RWPE1 (cell line): ENCODE results near the gene RUFY4.

Source experiments
- CTCF ChIA-PET: fragments of 350-600 bp; sonication (Branson Sonifier 250); formaldehyde crosslinking; extraction: SDS; loops from one replicate; lab custom pipeline; 2021; lab: Yijun Ruan, JAX
- POLR2A ChIA-PET: fragments of 400-600 bp; formaldehyde crosslinking; extraction: SDS; loops from one replicate; lab custom pipeline; 2020; ENCODE audit warnings: antibody characterized with exemption; ENCODE audit not compliant: low non-redundant PET; lab: Yijun Ruan, JAX
- DNase-seq: peaks from one replicate; pipeline ENCODE4 v3.0.0; 2012; ENCODE audit warnings: low spot score
- H3K27ac ChIP-seq: fragments of 450-650 bp; 2 replicates; pipeline ENCODE4 v1.5.1; 2017
- CTCF ChIP-seq: fragments of 450-650 bp; conservative IDR thresholded peaks from 2 replicates; pipeline ENCODE4 v1.5.1; 2017; ENCODE audit warnings: low read depth, mild to moderate bottlenecking

Gene RUFY4

DNA sequence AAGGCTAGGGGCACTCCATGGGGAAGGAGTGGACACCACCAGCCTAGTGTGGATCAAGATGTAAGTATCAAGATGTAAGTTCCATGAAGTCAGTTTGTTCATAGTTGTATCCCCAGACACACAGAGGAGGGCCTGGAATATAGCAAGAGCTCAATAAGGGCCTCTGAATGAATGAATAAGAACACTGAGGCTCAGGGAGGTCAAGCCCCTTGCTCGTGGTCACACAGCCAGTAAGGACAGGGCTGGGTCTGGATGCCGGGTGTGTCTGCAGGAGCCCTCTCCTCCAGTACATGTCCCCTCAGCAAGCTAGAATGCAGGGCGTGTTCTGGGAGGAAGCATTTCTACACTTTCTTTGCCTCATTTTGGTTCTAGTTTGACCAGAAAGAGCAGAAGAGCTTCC, 2.9 kb downstream of the RUFY4 start:
- CTCF ChIA-PET, result interaction anchor here (0.6 to 1.0 kb wide), 3 partner anchors 10 to 45 kb away, joined by 3 read pairs; no protein-coding TSS in a partner anchor
- H3K27ac ChIP-seq, result no peak overlapping the region
- TF ChIP-seq CTCF, result no peak
- POLR2A ChIA-PET, result no interaction called here
- DNase-seq, result no peak

- TF ChIP-seq CTCF, result no peak
- CTCF ChIA-PET, result interaction anchor here (0.6 to 1.0 kb wide), 3 partner anchors 10 to 46 kb away, joined by 3 read pairs; no protein-coding TSS in a partner anchor
- H3K27ac ChIP-seq, result no peak overlapping the region
- POLR2A ChIA-PET, result no interaction called here
- DNase-seq, result no peak
These were observed 3.5 kb downstream of the RUFY4 start for GRCh38 chr2:218072478-218073024.

DNA sequence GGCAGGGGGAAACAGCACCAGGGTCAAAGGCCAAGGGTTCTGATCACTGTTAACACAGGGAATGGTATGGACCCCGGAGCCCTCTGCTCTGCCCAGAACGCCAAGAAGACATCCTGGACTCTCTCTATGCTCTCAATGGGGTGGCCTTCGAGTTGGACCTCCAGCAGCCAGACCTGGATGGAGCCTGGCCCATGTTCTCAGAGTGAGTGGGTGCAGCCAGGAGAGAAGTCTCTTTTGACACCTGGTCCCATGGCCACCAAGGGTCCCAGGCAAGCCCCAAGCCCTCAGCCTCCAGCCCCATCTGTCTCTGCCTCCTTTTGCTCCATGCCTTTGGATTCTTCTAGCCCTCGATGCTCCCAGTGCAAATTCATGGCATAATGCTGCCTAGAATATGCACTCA, 4.1 kb downstream of the RUFY4 start:
- TF ChIP-seq CTCF, result no peak
- POLR2A ChIA-PET, result no interaction called here
- no peak overlapping the region for H3K27ac ChIP-seq
- CTCF ChIA-PET, result interaction anchor here (0.6 kb wide), 1 partner anchor 1404 kb away, joined by 3 read pairs; no protein-coding TSS in a partner anchor
- DNase-seq, result no peak

GRCh38 chr2:218074031-218074430, 5.0 kb downstream of the RUFY4 start:
- no peak for DNase-seq
- TF ChIP-seq CTCF, result no peak
- H3K27ac ChIP-seq, result no peak overlapping the region
- CTCF ChIA-PET, result interaction anchor here (0.6 to 0.8 kb wide), 5 partner anchors 37 to 1405 kb away, joined by 3 read pairs; no protein-coding TSS in a partner anchor
- POLR2A ChIA-PET, result no interaction called here

DNA sequence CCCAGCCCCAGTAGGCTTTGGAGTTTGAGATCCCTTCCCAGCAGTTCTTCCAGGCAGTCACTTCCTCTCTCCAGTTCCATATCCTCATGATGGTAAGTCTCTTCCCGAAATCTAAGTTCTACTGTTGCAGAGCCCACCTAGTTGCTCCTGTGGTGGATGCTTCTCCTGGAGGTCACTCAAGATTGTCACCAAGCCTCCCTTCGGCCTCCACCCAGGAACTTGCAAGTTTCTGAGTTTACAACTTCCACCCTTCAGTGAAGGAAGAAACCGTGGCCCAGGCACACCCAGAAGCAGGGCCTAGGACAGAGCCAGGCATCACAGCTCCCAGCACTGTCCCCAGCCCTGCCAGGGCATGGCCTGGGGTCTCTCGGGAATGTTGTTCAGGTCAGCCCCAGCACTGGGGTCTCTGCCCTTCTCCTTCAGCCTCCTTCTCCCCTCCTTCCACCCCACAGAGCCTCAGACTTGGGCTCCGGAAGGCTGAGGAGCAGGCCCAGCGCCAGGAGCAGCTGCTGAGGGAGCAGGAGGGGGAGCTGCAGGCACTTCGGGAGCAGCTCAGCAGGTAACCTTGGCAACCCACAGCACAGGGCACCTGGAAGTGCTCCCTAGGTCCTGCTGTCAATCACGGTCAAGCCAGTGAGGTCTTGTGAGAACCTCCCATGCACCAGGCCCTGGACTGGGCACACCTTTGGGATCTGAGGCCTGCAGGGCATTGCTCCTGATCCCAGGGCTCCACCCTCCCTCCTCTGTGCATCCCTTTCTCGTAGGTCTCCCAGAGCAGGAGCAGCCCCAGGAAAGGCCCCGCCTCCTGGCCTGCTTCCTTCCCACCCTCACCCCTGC, 7.1 kb downstream of the RUFY4 start:
- no peak overlapping the region for H3K27ac ChIP-seq
- POLR2A ChIA-PET, result no interaction called here
- no peak for DNase-seq
- CTCF ChIA-PET, result interaction anchor here (0.7 to 1.4 kb wide), 2 partner anchors 158 to 287 kb away, joined by 3 to 4 read pairs; no protein-coding TSS in a partner anchor
- no peak for TF ChIP-seq CTCF

- no peak for DNase-seq
- ChIA-PET POLR2A (no interaction called here), CTCF (interaction anchor here (0.5 kb wide), 1 partner anchor 333 kb away, joined by 4 read pairs; no protein-coding TSS in a partner anchor)
- H3K27ac ChIP-seq, result no peak overlapping the region
- TF ChIP-seq CTCF, result no peak
These were observed 8.6 kb downstream of the RUFY4 start for GRCh38 chr2:218077464-218078216.
